DOHH2 (cell line): ENCODE data around the gene LINGO3.

Source experiments
- EZH2phosphoT487 ChIP-seq: fragments of 200-600 bp; sonication (generic); IDR thresholded peaks from 2 replicates; pipeline ENCODE4 v1.6.1; 2017; ENCODE audit warnings: borderline replicate concordance, mild to moderate bottlenecking, antibody characterized with exemption, low read length, moderate library complexity, mixed read lengths
- TF ChIP-seq, protein P1 (sequence below): fragments of 200-600 bp; sonication (generic); IDR thresholded peaks from one replicate; pipeline ENCODE4 v1.5.1; 2014; ENCODE audit warnings: antibody characterized with exemption, mild to moderate bottlenecking, low read depth, low read length; ENCODE audit not compliant: poor library complexity, severe bottlenecking

DNA sequence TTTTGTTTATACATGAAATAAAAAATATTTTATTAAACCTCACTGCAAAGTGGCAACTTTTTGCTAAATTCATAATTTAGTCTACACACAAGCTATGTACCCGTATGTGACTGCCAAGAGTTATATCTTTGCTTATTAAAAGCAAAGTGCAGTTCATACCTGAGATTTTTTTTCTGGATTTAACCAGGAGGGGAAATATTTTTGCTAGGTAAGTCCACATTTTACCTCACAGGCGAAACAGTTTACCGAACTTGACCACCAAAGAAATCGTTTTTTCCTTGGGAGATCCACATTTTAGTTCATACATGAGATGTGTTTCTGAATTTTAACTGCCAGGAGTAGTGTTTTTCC, 39.5 kb downstream of the LINGO3 start:
- TF ChIP-seq, protein P1, sequence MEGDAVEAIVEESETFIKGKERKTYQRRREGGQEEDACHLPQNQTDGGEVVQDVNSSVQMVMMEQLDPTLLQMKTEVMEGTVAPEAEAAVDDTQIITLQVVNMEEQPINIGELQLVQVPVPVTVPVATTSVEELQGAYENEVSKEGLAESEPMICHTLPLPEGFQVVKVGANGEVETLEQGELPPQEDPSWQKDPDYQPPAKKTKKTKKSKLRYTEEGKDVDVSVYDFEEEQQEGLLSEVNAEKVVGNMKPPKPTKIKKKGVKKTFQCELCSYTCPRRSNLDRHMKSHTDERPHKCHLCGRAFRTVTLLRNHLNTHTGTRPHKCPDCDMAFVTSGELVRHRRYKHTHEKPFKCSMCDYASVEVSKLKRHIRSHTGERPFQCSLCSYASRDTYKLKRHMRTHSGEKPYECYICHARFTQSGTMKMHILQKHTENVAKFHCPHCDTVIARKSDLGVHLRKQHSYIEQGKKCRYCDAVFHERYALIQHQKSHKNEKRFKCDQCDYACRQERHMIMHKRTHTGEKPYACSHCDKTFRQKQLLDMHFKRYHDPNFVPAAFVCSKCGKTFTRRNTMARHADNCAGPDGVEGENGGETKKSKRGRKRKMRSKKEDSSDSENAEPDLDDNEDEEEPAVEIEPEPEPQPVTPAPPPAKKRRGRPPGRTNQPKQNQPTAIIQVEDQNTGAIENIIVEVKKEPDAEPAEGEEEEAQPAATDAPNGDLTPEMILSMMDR, result no peak
- no peak for TF ChIP-seq EZH2phosphoT487
